Body of pancreas (tissue), 4 donors: ENCODE results near the gene MYO3A.

Source experiments
- CTCF ChIP-seq, 7 experiments: fragments of 450-650 bp in 4 of 7; fragments of 200-600 bp in 3 of 7; sonication (generic) in 3 of 7; IDR thresholded peaks; one replicate each; pipeline ENCODE4 v1.5.1; 2016 to 2019; ENCODE audit warnings: antibody characterized with exemption in 7 of 7
- POLR2A ChIP-seq, 3 donors: fragments of 450-650 bp; IDR thresholded peaks; one replicate each; pipeline ENCODE4 v1.6.1; 2016; ENCODE audit warnings: antibody characterized with exemption in 3 of 3, mild to moderate bottlenecking in 2 of 3

GRCh38 chr10:26022831-26023230 lies 88.8 kb downstream of the MYO3A start:
- no peak for TF ChIP-seq CTCF (IDR thresholded peaks at IDR 0.05)
- no peak for TF ChIP-seq POLR2A (IDR thresholded peaks at IDR 0.05)
